Stomach (tissue), 4 donors: ENCODE data around the gene PLPP1.

Experiments used
- CTCF ChIP-seq, 7 experiments: fragments of 450-650 bp in 4 of 7; fragments of 200-600 bp in 3 of 7; sonication (generic) in 3 of 7; IDR thresholded peaks; one replicate each; pipeline ENCODE4 v1.5.1; 2016 to 2019; ENCODE audit warnings: antibody characterized with exemption in 7 of 7, control low read depth in 2 of 7, mild to moderate bottlenecking in 1 of 7
- EP300 ChIP-seq: sonication (generic); formaldehyde crosslinking; IDR thresholded peaks from one replicate; pipeline ENCODE4 v1.6.1; 2017; ENCODE audit warnings: antibody characterized with exemption
- POLR2A ChIP-seq, 4 donors: fragments of 450-650 bp; IDR thresholded peaks; one replicate each; pipeline ENCODE4 v1.6.1; 2016; ENCODE audit warnings: antibody characterized with exemption in 4 of 4, control low read depth in 2 of 4, mild to moderate bottlenecking in 1 of 4, moderate library complexity in 1 of 4

- TF ChIP-seq CTCF (IDR thresholded peaks at IDR 0.05) (peak in 1 of 7 experiments; percentile 18), POLR2A (IDR thresholded peaks at IDR 0.05) (no peak), EP300 (no peak)
Measured at GRCh38 chr5:55402199-55402598, 132.6 kb downstream of the PLPP1 start.
